HepG2 (cell line): ENCODE data around the gene MARCHF6. TPM values are rescaled to one million over a fixed set of nuclear protein-coding genes. Genes with fewer than 3 reads are reported as not detected.

Experiments
- HNF4A ChIP-seq: sonication (generic); formaldehyde crosslinking; IDR thresholded peaks from 2 replicates; pipeline ENCODE4 v1.4.0; 2020; ENCODE audit warnings: missing genetic modification reagents
- IRF2 ChIP-seq: IDR thresholded peaks from 2 replicates; pipeline ENCODE4 v1.6.1; 2018; ENCODE audit warnings: missing genetic modification reagents, missing compliant biosample characterization
- KDM5B ChIP-seq: sonication (generic); formaldehyde crosslinking; IDR thresholded peaks from 2 replicates; pipeline ENCODE4 v1.4.0; 2020; ENCODE audit warnings: missing genetic modification reagents, mild to moderate bottlenecking, borderline replicate concordance
- MED13 ChIP-seq: sonication (generic); formaldehyde crosslinking; IDR thresholded peaks from 2 replicates; pipeline ENCODE4 v1.5.0; 2020; ENCODE audit warnings: missing genetic modification reagents
- MYNN ChIP-seq: sonication (generic); formaldehyde crosslinking; IDR thresholded peaks from 2 replicates; pipeline ENCODE4 v1.4.0; 2020; ENCODE audit warnings: mild to moderate bottlenecking, low read depth, missing genetic modification reagents
- NONO ChIP-seq, 2 experiments: fragments of 450-650 bp in 1 of 2; sonication (generic) in 1 of 2; formaldehyde crosslinking in 1 of 2; IDR thresholded peaks in 1 of 2; conservative IDR thresholded peaks in 1 of 2; 2 replicates each; pipeline versions ENCODE4 v1.6.1 to v1.8.0; 2017 to 2022; ENCODE audit warnings: mild to moderate bottlenecking in 1 of 2, missing genetic modification reagents in 1 of 2, moderate library complexity in 1 of 2
- RBM22 ChIP-seq: fragments of 200-400 bp; formaldehyde crosslinking; optimal IDR thresholded peaks from 2 replicates; pipeline ENCODE3; 2017; ENCODE audit warnings: mild to moderate bottlenecking, low read length, moderate library complexity
- REXO4 ChIP-seq: sonication (generic); formaldehyde crosslinking; IDR thresholded peaks from 2 replicates; pipeline ENCODE4 v1.8.0; 2022; ENCODE audit warnings: missing genetic modification reagents, mild to moderate bottlenecking, borderline replicate concordance
- STAT6 ChIP-seq: sonication (generic); formaldehyde crosslinking; IDR thresholded peaks from 2 replicates; pipeline ENCODE4 v1.4.0; 2020; ENCODE audit warnings: missing genetic modification reagents, mild to moderate bottlenecking, borderline replicate concordance
- TCF7L2 ChIP-seq: IDR thresholded peaks from 2 replicates; pipeline ENCODE4 v1.6.1; 2011; ENCODE audit warnings: mild to moderate bottlenecking, low read depth, low read length, moderate library complexity
- ZBED4 ChIP-seq: sonication (generic); formaldehyde crosslinking; IDR thresholded peaks from 2 replicates; pipeline ENCODE4 v1.4.0; 2020; ENCODE audit warnings: missing genetic modification reagents, borderline replicate concordance
- ZBTB7B ChIP-seq: sonication (generic); formaldehyde crosslinking; IDR thresholded peaks from 2 replicates; pipeline ENCODE4 v1.4.0; 2020; ENCODE audit warnings: missing genetic modification reagents
- ZNF124 ChIP-seq: sonication (generic); formaldehyde crosslinking; IDR thresholded peaks from 2 replicates; pipeline ENCODE4 v1.4.0; 2020; ENCODE audit warnings: missing genetic modification reagents
- ZNF281 ChIP-seq: sonication (generic); formaldehyde crosslinking; IDR thresholded peaks from 2 replicates; pipeline ENCODE4 v1.4.0; 2020; ENCODE audit warnings: missing genetic modification reagents, borderline replicate concordance
- ZNF337 ChIP-seq: sonication (generic); formaldehyde crosslinking; IDR thresholded peaks from 2 replicates; pipeline ENCODE4 v1.5.1; 2020; ENCODE audit warnings: missing genetic modification reagents, low read depth, mild to moderate bottlenecking, borderline replicate concordance
- ZNF431 ChIP-seq: sonication (generic); formaldehyde crosslinking; IDR thresholded peaks from 2 replicates; pipeline ENCODE4 v1.9.0; 2022; ENCODE audit warnings: missing genetic modification reagents, low read depth, mild to moderate bottlenecking, borderline replicate concordance
- ZNF552 ChIP-seq: sonication (generic); formaldehyde crosslinking; IDR thresholded peaks from 2 replicates; pipeline ENCODE4 v1.9.0; 2022; ENCODE audit warnings: missing genetic modification reagents, mild to moderate bottlenecking, borderline replicate concordance
- ZNF788 ChIP-seq: sonication (generic); formaldehyde crosslinking; IDR thresholded peaks from 2 replicates; pipeline ENCODE4 v1.5.0; 2020; ENCODE audit warnings: mild to moderate bottlenecking, missing genetic modification reagents, borderline replicate concordance
- polyA plus RNA-seq, 8 experiments: library from polyadenylated mRNA; depleted of rRNA in 3 of 8; stranded (reverse) in 7 of 8; unstranded in 1 of 8; fragments of >200 nt; fragmentation: Illumina TruSeq in 4 of 8; extraction: Trizol in 4 of 8; gene quantifications; 2 replicates each; pipeline versions ENCODE4 v1.2.1 to v1.2.3, GENCODE V29; 2011 to 2016; ENCODE audit warnings: low read depth in 4 of 8, missing spikeins in 1 of 8, mixed read lengths in 1 of 8; ENCODE audit not compliant: insufficient read depth in 1 of 8
- total RNA-seq, 5 experiments: library from RNA; depleted of rRNA; stranded (reverse); fragments of >200 nt; fragmentation: Illumina TruSeq; extraction: Trizol; gene quantifications; 2 replicates each; pipeline ENCODE4 v1.2.3, GENCODE V29; 2016; ENCODE audit warnings: low read depth in 1 of 5
- TF ChIP-seq, protein P1 (sequence below): IDR thresholded peaks from 2 replicates; pipeline ENCODE4 v1.6.1; 2016; ENCODE audit warnings: low read depth, borderline replicate concordance

The MARCHF6 gene
- total and polyA plus RNA-seq, 2 of the 13 experiments (the other 11 are each of a cell fraction or from before 2014, with no cell fraction given): 48.6 to 107 TPM

DNA sequence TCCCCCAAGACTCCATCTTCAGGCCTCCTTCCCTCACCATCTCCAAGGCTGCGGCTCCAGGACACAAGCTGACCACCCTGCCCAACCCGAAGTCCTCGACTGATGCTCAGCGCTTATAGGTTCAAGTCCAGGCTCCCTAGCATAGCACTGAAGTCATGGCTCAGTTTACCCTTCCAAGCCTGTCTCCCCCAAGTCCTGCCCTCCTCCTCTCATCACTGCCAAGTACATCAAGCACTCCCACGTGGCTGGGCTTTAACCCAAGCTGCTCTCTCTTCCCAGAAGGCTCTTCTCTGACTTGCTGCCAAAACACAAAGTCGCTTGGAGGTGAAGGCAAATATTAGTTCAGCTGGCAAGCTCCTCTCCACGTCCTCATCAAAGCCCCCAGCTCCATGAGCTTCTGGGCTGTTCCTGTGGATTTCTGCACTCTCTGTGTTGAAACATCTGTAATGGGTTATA lies 22.1 kb upstream of the MARCHF6 start (continued):
- TF ChIP-seq ZBED4 (CRISPR knock-in tag) (0 out of 2 replicates have a peak, but pooled peaks have one; percentile 20), ZNF788 (CRISPR knock-in tag) (peak; percentile 63; the same call in 1 of the 2 replicates), RBM22 (no peak), NONO (IDR thresholded peaks at IDR 0.05) (no peak), NONO (CRISPR knock-in tag; conservative IDR thresholded peaks at IDR 0.05) (0 out of 2 replicates have a peak, but pooled peaks have one; percentile 20), ZBTB7B (CRISPR knock-in tag) (peak; percentile 76), ZNF281 (CRISPR knock-in tag) (peak; percentile 67; the same call in 1 of the 2 replicates), MYNN (CRISPR knock-in tag) (no peak), IRF2 (CRISPR knock-in tag) (peak; percentile 69; the same call in 1 of the 2 replicates), ZNF552 (CRISPR knock-in tag) (no peak), ZNF124 (no peak), MED13 (CRISPR knock-in tag) (no peak), STAT6 (CRISPR knock-in tag) (no peak), TCF7L2 (no peak), REXO4 (CRISPR knock-in tag) (no peak), ZNF431 (CRISPR knock-in tag) (no peak), HNF4A (peak; percentile 45), KDM5B (CRISPR knock-in tag) (no peak), ZNF337 (CRISPR knock-in tag) (no peak)
- TF ChIP-seq, protein P1, sequence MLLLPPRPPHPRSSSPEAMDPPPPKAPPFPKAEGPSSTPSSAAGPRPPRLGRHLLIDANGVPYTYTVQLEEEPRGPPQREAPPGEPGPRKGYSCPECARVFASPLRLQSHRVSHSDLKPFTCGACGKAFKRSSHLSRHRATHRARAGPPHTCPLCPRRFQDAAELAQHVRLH (CRISPR knock-in tag): 0 out of 2 replicates have a peak, but pooled peaks have one; percentile 46
